Non-pigmented ciliary epithelial cell (primary cell): ENCODE results near the gene ITPRIPL1.

Experiments used
- DNase-seq: peaks from one replicate; pipeline ENCODE4 v3.0.0-alpha.2; 2010; ENCODE audit warnings: low read depth

ITPRIPL1 gene

DNA sequence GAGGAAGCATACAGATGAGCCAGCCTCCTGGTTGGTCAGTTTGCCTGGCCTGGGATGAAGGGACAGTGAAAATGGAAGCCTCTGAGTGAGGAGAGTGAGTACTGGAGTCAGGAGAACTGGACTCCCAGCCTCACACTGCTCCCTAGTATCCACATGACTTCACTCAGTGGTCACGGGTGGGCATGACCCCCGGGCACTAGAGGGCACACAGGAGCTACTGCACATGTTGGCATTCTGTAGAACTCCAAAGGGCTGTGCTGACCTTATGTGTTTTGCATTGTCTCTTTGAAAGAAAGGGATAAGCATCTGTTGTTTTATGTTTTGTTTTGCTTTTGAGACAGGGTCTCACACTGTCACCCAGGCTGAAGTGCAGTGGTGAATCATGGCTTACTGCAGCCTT, 34.2 kb downstream of the ITPRIPL1 start:
- no peak for DNase-seq

DNA sequence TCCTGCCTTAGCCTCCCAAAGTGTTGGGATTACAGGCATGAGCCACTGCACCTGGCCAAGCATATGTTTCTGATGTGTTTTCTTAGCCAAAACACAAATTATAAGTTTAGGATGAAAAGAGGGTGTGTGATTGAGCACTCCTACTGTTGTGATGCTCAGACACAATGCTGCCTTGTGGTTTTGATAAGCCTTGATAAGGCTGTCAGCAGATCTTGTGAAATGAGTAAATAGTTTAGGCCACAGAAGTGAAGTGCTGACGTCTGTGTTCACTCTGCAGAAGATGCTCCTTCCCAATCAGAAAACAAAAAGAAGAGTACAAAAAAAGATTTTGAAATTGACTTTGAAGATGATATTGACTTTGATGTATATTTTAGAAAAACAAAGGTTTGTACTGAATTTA, 34.7 kb downstream of the ITPRIPL1 start:
- no peak for DNase-seq

DNA sequence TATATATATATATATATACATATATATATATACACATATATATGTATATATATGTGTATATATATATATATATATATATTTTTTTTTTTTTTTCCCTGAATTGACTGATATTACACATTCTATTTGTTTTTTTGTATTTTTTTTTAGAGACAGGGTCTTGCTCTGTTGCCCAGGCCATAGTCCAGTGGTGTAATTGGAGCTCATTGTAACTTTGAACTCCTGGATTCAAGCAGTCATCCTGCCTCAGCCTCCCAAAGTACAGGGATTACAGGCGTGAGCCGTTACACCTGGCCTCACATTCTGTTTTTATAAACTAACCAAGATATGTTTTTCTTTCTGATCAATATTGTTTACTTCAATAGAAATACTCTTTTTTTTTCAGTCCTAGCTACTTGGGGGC, 36.6 kb downstream of the ITPRIPL1 start:
- DNase-seq = no peak

- no peak for DNase-seq
Measured at GRCh38 chr2:96369186-96369585, 44.1 kb downstream of the ITPRIPL1 start.

DNA sequence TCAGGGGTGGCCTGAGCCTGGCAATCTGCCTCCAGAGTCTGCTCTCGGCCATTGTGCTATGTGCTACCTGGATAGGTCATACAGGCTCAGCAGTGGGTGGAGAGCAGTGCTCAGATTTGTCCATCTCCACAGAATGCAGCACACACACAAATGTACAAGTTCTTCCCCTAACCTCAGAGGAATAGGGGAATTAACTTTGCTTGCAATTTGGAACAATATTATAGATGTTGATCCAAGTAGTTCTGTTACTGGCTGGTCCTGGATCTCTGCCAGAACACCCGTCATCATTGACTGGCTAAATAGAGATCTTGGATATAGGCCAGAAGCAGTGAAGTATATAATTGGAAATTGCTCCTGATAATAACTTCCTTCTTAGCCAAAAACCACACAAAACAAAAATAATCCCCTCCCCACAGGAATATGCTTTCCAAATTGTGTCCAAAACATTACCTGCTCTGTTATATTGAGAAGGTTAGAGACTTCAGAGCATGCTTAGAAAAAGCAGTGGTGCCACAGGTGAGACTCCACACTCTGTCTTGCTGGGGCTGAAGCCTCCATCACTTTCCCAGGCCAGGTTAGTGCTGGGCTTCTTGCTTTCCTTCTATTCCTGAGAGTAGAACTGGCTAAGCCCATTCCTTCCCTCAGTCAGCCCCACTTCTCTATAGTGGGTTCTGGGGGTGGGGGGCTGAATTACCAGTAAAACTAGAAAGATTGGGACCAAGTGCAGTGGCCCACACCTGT, 49.3 kb downstream of the ITPRIPL1 start:
- no peak for DNase-seq
